IPS DF 6.9 (cell line): ENCODE data around the gene GJA4.
A peak's percentile ranks its signal among the peaks of the same experiment; 100 is the strongest.

Experiments
- DNase-seq: peaks from one replicate; pipeline ENCODE4 v3.0.0-alpha.2; 2013; ENCODE audit warnings: low read depth, low spot score
- H3K27ac ChIP-seq: one replicate; pipeline ENCODE4 v1.5.1; 2013; ENCODE audit warnings: low read length, control low read depth
- H3K27me3 ChIP-seq: 2 replicates; pipeline ENCODE4 v1.6.1; 2013; ENCODE audit warnings: mild to moderate bottlenecking, low read length; ENCODE audit not compliant: control insufficient read depth, insufficient read depth
- H3K36me3 ChIP-seq: 2 replicates; pipeline ENCODE4 v1.6.1; 2013; ENCODE audit warnings: low read length; ENCODE audit not compliant: control insufficient read depth, insufficient read depth
- H3K4me1 ChIP-seq: 2 replicates; pipeline ENCODE4 v1.6.1; 2013; ENCODE audit warnings: low read length; ENCODE audit not compliant: control insufficient read depth, insufficient read depth
- H3K4me3 ChIP-seq: 2 replicates; pipeline ENCODE4 v1.5.1; 2013; ENCODE audit warnings: mild to moderate bottlenecking, low read length
- H3K9me3 ChIP-seq: 2 replicates; pipeline ENCODE4 v1.6.1; 2013; ENCODE audit warnings: low read length, inconsistent platforms; ENCODE audit not compliant: control insufficient read depth, insufficient read depth
- WGBS: extraction: QIAGEN DNeasy Blood & Tissue Kit; methylation state at CpG from one replicate; pipeline ENCODE4 v1.1.7; 2013; ENCODE audit warnings: mixed read lengths, missing lambda C conversion rate; ENCODE audit not compliant: insufficient read length, insufficient coverage; 5-methylcytosine and 5-hydroxymethylcytosine counted together

GJA4 gene

GRCh38 chr1:34779962-34780361, 12.8 kb upstream of the GJA4 start:
- no peaks in the 10 kb centered on the region for H3K36me3 ChIP-seq
- H3K9me3 ChIP-seq: no peaks in the 10 kb centered on the region
- no peak overlapping the region for H3K4me3 ChIP-seq
- WGBS: no CpG with 5 or more reads among the region's 5 CpGs
- H3K27ac ChIP-seq: no peak overlapping the region
- H3K27me3 ChIP-seq: no peaks in the 10 kb centered on the region; the same call in 1 of the 2 replicates
- no peaks in the 10 kb centered on the region for H3K4me1 ChIP-seq
- no peak for DNase-seq

DNA sequence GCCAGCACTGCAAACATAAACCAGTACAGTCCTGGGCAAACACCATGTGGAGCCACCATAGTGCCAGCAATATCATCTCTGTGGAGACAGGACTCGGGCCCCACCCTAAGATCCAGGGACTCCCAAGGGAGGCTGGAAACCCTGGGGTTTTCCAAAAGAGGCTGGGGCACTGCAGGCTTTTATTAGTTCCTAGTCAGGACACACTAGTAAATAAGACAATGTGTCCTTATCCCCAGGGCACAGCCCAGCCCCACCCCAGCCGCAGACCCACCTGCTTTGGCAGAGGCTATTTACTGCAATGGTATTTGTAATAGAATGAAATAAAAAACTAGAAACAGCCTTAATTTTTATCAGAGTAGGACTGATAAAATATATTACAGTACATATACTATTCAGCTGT, 12.3 kb upstream of the GJA4 start:
- no CpG with 5 or more reads among the region's 2 CpGs for WGBS
- Histone ChIP-seq H3K4me1 (no peaks in the 10 kb centered on the region), H3K27me3 (no peaks in the 10 kb centered on the region; the same call in 1 of the 2 replicates), H3K36me3 (no peaks in the 10 kb centered on the region), H3K4me3 (no peak overlapping the region), H3K27ac (no peak overlapping the region), H3K9me3 (no peaks in the 10 kb centered on the region)
- DNase-seq: no peak

- Histone ChIP-seq H3K36me3 (no peaks in the 10 kb centered on the region), H3K4me1 (no peaks in the 10 kb centered on the region), H3K27me3 (no peaks in the 10 kb centered on the region; the same call in 1 of the 2 replicates), H3K9me3 (no peaks in the 10 kb centered on the region), H3K4me3 (peak within 1 kb of the TSS; percentile 57; the same call in 1 of the 2 replicates), H3K27ac (no peak within 1 kb of the TSS)
- no peak for DNase-seq
- WGBS: no CpG with 5 or more reads among the region's 62 CpGs
Observed at GRCh38 chr1:34781071-34781843, 11.5 kb upstream of the GJA4 start, which contains the start of gene GJB3. Gene GJB3 (plus strand): TSS chr1:34781214. CDS start chr1:34784763, 3,549 bp downstream.

- Histone ChIP-seq H3K27ac (no peak overlapping the region), H3K4me1 (no peaks in the 10 kb centered on the region), H3K4me3 (peak overlapping the region; percentile 57; the same call in 1 of the 2 replicates), H3K27me3 (no peaks in the 10 kb centered on the region; the same call in 1 of the 2 replicates), H3K36me3 (no peaks in the 10 kb centered on the region), H3K9me3 (no peaks in the 10 kb centered on the region)
- WGBS: no CpG with 5 or more reads among the region's 18 CpGs
- no peak for DNase-seq
Observed at GRCh38 chr1:34781844-34782391, 10.9 kb upstream of the GJA4 start.

GRCh38 chr1:34784751-34785221, 8.0 kb upstream of the GJA4 start:
- Histone ChIP-seq H3K36me3 (no peaks in the 10 kb centered on the region), H3K4me3 (no peak overlapping the region), H3K4me1 (no peaks in the 10 kb centered on the region), H3K9me3 (no peaks in the 10 kb centered on the region), H3K27ac (no peak overlapping the region), H3K27me3 (no peaks in the 10 kb centered on the region; the same call in 1 of the 2 replicates)
- no peak for DNase-seq
- no CpG with 5 or more reads among the region's 28 CpGs for WGBS

DNA sequence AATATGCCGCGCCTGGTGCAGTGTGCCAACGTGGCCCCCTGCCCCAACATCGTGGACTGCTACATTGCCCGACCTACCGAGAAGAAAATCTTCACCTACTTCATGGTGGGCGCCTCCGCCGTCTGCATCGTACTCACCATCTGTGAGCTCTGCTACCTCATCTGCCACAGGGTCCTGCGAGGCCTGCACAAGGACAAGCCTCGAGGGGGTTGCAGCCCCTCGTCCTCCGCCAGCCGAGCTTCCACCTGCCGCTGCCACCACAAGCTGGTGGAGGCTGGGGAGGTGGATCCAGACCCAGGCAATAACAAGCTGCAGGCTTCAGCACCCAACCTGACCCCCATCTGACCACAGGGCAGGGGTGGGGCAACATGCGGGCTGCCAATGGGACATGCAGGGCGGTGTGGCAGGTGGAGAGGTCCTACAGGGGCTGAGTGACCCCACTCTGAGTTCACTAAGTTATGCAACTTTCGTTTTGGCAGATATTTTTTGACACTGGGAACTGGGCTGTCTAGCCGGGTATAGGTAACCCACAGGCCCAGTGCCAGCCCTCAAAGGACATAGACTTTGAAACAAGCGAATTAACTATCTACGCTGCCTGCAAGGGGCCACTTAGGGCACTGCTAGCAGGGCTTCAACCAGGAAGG, 7.4 kb upstream of the GJA4 start:
- Histone ChIP-seq H3K36me3 (no peaks in the 10 kb centered on the region), H3K4me1 (no peaks in the 10 kb centered on the region), H3K4me3 (no peak overlapping the region), H3K9me3 (no peaks in the 10 kb centered on the region), H3K27me3 (no peaks in the 10 kb centered on the region; the same call in 1 of the 2 replicates), H3K27ac (no peak overlapping the region)
- no CpG with 5 or more reads among the region's 22 CpGs for WGBS
- no peak for DNase-seq

DNA sequence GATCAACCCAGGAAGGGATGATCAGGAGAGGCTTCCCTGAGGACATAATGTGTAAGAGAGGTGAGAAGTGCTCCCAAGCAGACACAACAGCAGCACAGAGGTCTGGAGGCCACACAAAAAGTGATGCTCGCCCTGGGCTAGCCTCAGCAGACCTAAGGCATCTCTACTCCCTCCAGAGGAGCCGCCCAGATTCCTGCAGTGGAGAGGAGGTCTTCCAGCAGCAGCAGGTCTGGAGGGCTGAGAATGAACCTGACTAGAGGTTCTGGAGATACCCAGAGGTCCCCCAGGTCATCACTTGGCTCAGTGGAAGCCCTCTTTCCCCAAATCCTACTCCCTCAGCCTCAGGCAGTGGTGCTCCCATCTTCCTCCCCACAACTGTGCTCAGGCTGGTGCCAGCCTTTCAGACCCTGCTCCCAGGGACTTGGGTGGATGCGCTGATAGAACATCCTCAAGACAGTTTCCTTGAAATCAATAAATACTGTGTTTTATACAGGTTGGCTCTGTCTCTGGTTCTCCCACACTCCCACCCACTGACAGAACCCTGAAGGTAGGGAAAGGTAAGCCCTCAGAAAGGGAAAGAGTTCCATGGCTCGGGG, 6.8 kb upstream of the GJA4 start:
- Histone ChIP-seq H3K27me3 (no peaks in the 10 kb centered on the region; the same call in 1 of the 2 replicates), H3K4me3 (no peak overlapping the region), H3K27ac (no peak overlapping the region), H3K36me3 (no peaks in the 10 kb centered on the region), H3K4me1 (no peaks in the 10 kb centered on the region), H3K9me3 (no peaks in the 10 kb centered on the region)
- DNase-seq: no peak
- WGBS: no CpG with 5 or more reads among the region's 4 CpGs

- no peak overlapping the region for H3K27ac ChIP-seq
- H3K4me1 ChIP-seq: no peaks in the 10 kb centered on the region
- no peaks in the 10 kb centered on the region for H3K36me3 ChIP-seq
- WGBS: no CpG with 5 or more reads among the region's 14 CpGs
- no peaks in the 10 kb centered on the region for H3K9me3 ChIP-seq
- no peak overlapping the region for H3K4me3 ChIP-seq
- H3K27me3 ChIP-seq: no peaks in the 10 kb centered on the region; the same call in 1 of the 2 replicates
- peak; percentile 61 for DNase-seq
Observed at GRCh38 chr1:34786521-34787325, 6.1 kb upstream of the GJA4 start.

DNA sequence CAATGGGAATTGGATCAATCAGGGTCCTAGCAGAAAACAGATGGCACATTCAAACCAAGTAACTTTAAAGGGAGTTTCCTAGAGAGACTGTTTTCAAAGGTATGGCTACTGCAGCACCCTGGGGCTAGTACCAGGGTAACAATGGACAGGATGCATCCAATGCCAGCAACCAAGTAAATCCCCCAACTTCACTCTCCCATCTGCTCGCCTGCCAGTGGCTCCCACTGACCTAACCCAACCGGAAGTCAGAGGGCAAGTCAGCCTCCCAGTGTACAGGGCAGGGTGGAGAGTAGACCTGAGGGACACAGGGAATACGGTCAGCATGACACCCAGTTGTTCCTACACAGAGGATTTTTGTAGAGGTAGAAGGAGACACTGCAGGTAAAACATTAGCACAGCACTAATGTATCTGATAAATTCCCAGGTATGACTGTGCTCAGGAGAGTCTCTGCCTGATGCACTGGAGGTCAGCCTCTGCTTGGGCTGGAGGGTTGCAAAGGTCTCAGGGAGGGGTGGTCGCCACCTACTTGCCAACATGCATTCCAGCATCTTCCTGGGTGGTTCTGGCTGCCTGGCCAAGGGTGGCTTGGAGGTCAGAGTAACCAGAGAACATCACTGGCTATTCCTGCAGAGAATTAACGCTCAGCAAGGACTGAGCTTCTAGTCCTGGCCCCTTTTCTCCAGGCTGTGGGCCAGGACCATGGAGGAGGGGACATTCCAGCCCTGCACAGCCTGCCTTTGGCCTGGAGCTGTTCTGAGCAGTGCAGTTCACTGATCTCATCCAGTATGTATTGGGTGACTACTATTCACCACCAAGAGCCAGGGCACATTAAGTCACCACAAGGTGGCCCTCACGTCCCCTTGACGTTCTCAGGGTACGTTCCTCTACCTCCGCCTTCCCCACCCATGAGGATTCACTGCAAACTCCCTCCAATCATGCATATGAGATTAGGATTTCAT, 5.1 kb upstream of the GJA4 start:
- Histone ChIP-seq H3K27ac (no peak overlapping the region), H3K9me3 (no peaks in the 10 kb centered on the region), H3K27me3 (no peaks in the 10 kb centered on the region), H3K4me3 (no peak overlapping the region), H3K4me1 (0 out of 2 replicates have a peak, but pooled peaks cover 2% of the 10 kb centered on the region), H3K36me3 (no peaks in the 10 kb centered on the region)
- no CpG with 5 or more reads among the region's 9 CpGs for WGBS
- peak; percentile 41 for DNase-seq
